HepG2 (cell line): Measurements from ENCODE around the gene TGFB2. TPM values are rescaled to one million over a fixed set of nuclear protein-coding genes. Genes with fewer than 3 reads are reported as not detected.

Experiments
- ATAC-seq: fragments of 200-7000 bp; cut with Tn5 transposase; 3 replicates; pipeline ENCODE4 v1.9.1; 2020; ENCODE audit warnings: mild to moderate bottlenecking, moderate library complexity
- BruUV-seq: library from RNA; stranded (reverse); fragments of 400-500 nt; replicated peaks from 2 replicates; lab custom pipeline; 2021; lab: Mats Ljungman, UMichigan
- CTCF ChIA-PET: fragments of 300-600 bp; formaldehyde crosslinking; extraction: SDS; loops from one replicate; lab custom pipeline; 2021; ENCODE audit warnings: low total read pairs, inconsistent platforms, low intra/inter-chr PET ratio; lab: Yijun Ruan, JAX
- POLR2A ChIA-PET: fragments of 350-600 bp; sonication (Branson Sonifier 250); formaldehyde crosslinking; loops from one replicate; lab custom pipeline; 2020; ENCODE audit warnings: antibody characterized with exemption, inconsistent platforms; lab: Yijun Ruan, JAX
- DNase-seq: peaks from one replicate; pipeline ENCODE4 v3.0.0-alpha.2; 2015; ENCODE audit warnings: low spot score
- FAIRE-seq: peaks from 3 replicates; lab custom pipeline; 2011; peaks lifted over from hg19 to GRCh38; lab: Jason Lieb, UNC
- H2AFZ ChIP-seq: one replicate; pipeline ENCODE4 v1.6.1; 2011; ENCODE audit warnings: low read length, inconsistent platforms
- H3K27ac ChIP-seq: fragments of 300-600 bp; 3 replicates; pipeline ENCODE4 v1.8.0; 2011; ENCODE audit warnings: mixed run types, mild to moderate bottlenecking, mixed read lengths, low read length, inconsistent platforms; ENCODE audit not compliant: insufficient read depth; ENCODE audit errors: extremely low read length
- H3K27me3 ChIP-seq, 2 experiments: fragments of 200-600 bp in 1 of 2; 2 replicates in 1 of 2; 3 replicates in 1 of 2; pipeline versions ENCODE4 v1.6.0 to v1.8.0; 2011; ENCODE audit warnings: low read length in 2 of 2, mild to moderate bottlenecking in 2 of 2, moderate library complexity in 2 of 2, inconsistent platforms in 1 of 2; ENCODE audit not compliant: insufficient read depth in 2 of 2, control insufficient read depth in 1 of 2
- H3K36me3 ChIP-seq, 2 experiments: fragments of 200-600 bp in 1 of 2; replicated peaks in 1 of 2; 2 replicates in 1 of 2; 3 replicates in 1 of 2; pipeline versions ENCODE4 v1.5.1 to v1.8.0; 2011; ENCODE audit warnings: low read length in 2 of 2, inconsistent platforms in 1 of 2; ENCODE audit not compliant: insufficient read depth in 2 of 2, control insufficient read depth in 1 of 2
- H3K4me1 ChIP-seq: 2 replicates; pipeline ENCODE4 v1.5.1; 2012; ENCODE audit warnings: low read length, inconsistent platforms; ENCODE audit not compliant: insufficient read depth
- H3K4me2 ChIP-seq: 2 replicates; pipeline ENCODE4 v1.6.0; 2011; ENCODE audit warnings: low read depth, low read length, inconsistent platforms
- H3K4me3 ChIP-seq, 3 experiments: fragments of 200-600 bp in 1 of 3; sonication (generic), shearing (Covaris generic) in 1 of 3; replicated peaks in 1 of 3; 2 replicates each; pipeline ENCODE4 v1.5.1; 2011 to 2016; ENCODE audit warnings: low read length in 3 of 3, inconsistent platforms in 2 of 3, low read depth in 2 of 3, mild to moderate bottlenecking in 2 of 3, control low read depth in 1 of 3, mixed read lengths in 1 of 3; ENCODE audit not compliant: insufficient read depth in 1 of 3
- H3K79me2 ChIP-seq: one replicate; pipeline ENCODE4 v1.6.1; 2011; ENCODE audit warnings: low read length, inconsistent platforms; ENCODE audit not compliant: insufficient read depth
- H3K9ac ChIP-seq: 2 replicates; pipeline ENCODE4 v1.6.0; 2011; ENCODE audit warnings: mild to moderate bottlenecking, low read depth, low read length, inconsistent platforms; ENCODE audit not compliant: insufficient read depth
- H3K9me3 ChIP-seq: 2 replicates; pipeline ENCODE4 v1.5.1; 2012; ENCODE audit warnings: mild to moderate bottlenecking, low read length
- H4K20me1 ChIP-seq: 2 replicates; pipeline ENCODE4 v1.6.0; 2011; ENCODE audit warnings: inconsistent platforms, mild to moderate bottlenecking, low read length, moderate library complexity; ENCODE audit not compliant: insufficient read depth
- BRD4 ChIP-seq: sonication (generic); formaldehyde crosslinking; IDR thresholded peaks from 2 replicates; pipeline ENCODE4 v1.4.0; 2020; ENCODE audit warnings: missing genetic modification reagents
- FOXK2 ChIP-seq: fragments of 450-650 bp; IDR thresholded peaks from 2 replicates; pipeline ENCODE4 v1.6.1; 2016
- GRHL1 ChIP-seq: sonication (generic); formaldehyde crosslinking; conservative IDR thresholded peaks from 2 replicates; pipeline ENCODE4 v1.8.0; 2022; ENCODE audit warnings: missing genetic modification reagents
- RAD21 ChIP-seq: fragments of 450-650 bp; formaldehyde crosslinking; IDR thresholded peaks from 2 replicates; pipeline ENCODE4 v1.5.0; 2020; ENCODE audit warnings: mild to moderate bottlenecking
- RERE ChIP-seq: IDR thresholded peaks from 2 replicates; pipeline ENCODE4 v1.6.1; 2016; ENCODE audit warnings: low read depth, missing genetic modification reagents, missing compliant biosample characterization
- SNAPC4 ChIP-seq: sonication (generic); formaldehyde crosslinking; IDR thresholded peaks from 2 replicates; pipeline ENCODE4 v1.4.0; 2020; ENCODE audit warnings: mild to moderate bottlenecking, missing genetic modification reagents
- ZFP90 ChIP-seq: sonication (generic); formaldehyde crosslinking; IDR thresholded peaks from 2 replicates; pipeline ENCODE4 v1.8.0; 2022; ENCODE audit warnings: missing genetic modification reagents, mild to moderate bottlenecking, inconsistent platforms, borderline replicate concordance
- ZNF180 ChIP-seq: sonication (generic); formaldehyde crosslinking; IDR thresholded peaks from 2 replicates; pipeline ENCODE4 v1.4.0; 2020; ENCODE audit warnings: low read depth, missing genetic modification reagents, borderline replicate concordance
- ZNF343 ChIP-seq: sonication (generic); formaldehyde crosslinking; IDR thresholded peaks from 2 replicates; pipeline ENCODE4 v1.4.0; 2020; ENCODE audit warnings: mild to moderate bottlenecking, missing genetic modification reagents
- ZNF362 ChIP-seq: sonication (generic); formaldehyde crosslinking; IDR thresholded peaks from 2 replicates; pipeline ENCODE4 v1.4.0; 2020; ENCODE audit warnings: missing genetic modification reagents, mild to moderate bottlenecking, borderline replicate concordance
- WGBS: methylation state at CpG from one replicate; pipeline ENCODE4 v1.1.6; 2017; ENCODE audit warnings: low lambda C conversion rate; 5-methylcytosine and 5-hydroxymethylcytosine counted together
- in situ Hi-C: cut with HindIII; loops from 2 replicates; pipeline ENCODE4 v1.10.0; 2017; ENCODE audit warnings: low pct_unique_long_range_greater_than_20kb; ENCODE audit not compliant: extremely low pct_ligation_motif_present
- intact Hi-C: fragments of 100-400 bp; cut with micrococcal nuclease; formaldehyde crosslinking; loops from one replicate; pipeline ENCODE4 v1.10.0; 2022; ENCODE audit not compliant: unreplicated experiment
- polyA plus RNA-seq, 8 experiments: library from polyadenylated mRNA; depleted of rRNA in 3 of 8; stranded (reverse) in 7 of 8; unstranded in 1 of 8; fragments of >200 nt; fragmentation: Illumina TruSeq in 4 of 8; extraction: Trizol in 4 of 8; gene quantifications; 2 replicates each; pipeline versions ENCODE4 v1.2.1 to v1.2.3, GENCODE V29; 2011 to 2016; ENCODE audit warnings: low read depth in 4 of 8, missing spikeins in 1 of 8, mixed read lengths in 1 of 8; ENCODE audit not compliant: insufficient read depth in 1 of 8
- total RNA-seq, 5 experiments: library from RNA; depleted of rRNA; stranded (reverse); fragments of >200 nt; fragmentation: Illumina TruSeq; extraction: Trizol; gene quantifications; 2 replicates each; pipeline ENCODE4 v1.2.3, GENCODE V29; 2016; ENCODE audit warnings: low read depth in 1 of 5

Gene TGFB2
- total and polyA plus RNA-seq, 2 of the 13 experiments (the other 11 are each of a cell fraction or from before 2014, with no cell fraction given): 0.07 TPM; not detected in 1

GRCh38 chr1:218342091-218342490 is 3.0 kb upstream of the TGFB2 start:
- no peaks in the 10 kb centered on the region for H3K36me3 ChIP-seq
- H3K9me3 ChIP-seq: no peaks in the 10 kb centered on the region
- DNase-seq (no peak), FAIRE-seq (no peak), ATAC-seq (no peak)
- POLR2A ChIA-PET: no interaction called here
- WGBS: 81% methylated on average over 4 of the region's 4 CpGs
- H3K79me2 ChIP-seq: no peaks in the 10 kb centered on the region
- peaks cover 2 to 26% of the 10 kb centered on the region in 2 experiments; a peak in 3 of 5 replicates for H3K27me3 ChIP-seq
- no TSS peak for BruUV-seq
- H3K9ac ChIP-seq: no peak overlapping the region
- CTCF ChIA-PET: no interaction called here
- H3K4me1 ChIP-seq: peaks cover 24% of the 10 kb centered on the region
- in situ Hi-C loops (loop anchor here (10.0 to 25.0 kb wide), 3 partner anchors 645 to 1473 kb away; no protein-coding TSS in a partner anchor), intact Hi-C loops (no loop called here)
- H3K4me3 ChIP-seq: no peak overlapping the region
- no peak overlapping the region for H3K4me2 ChIP-seq
- no peaks in the 10 kb centered on the region for H4K20me1 ChIP-seq
- no peak overlapping the region for H3K27ac ChIP-seq
- H2AFZ ChIP-seq: no peak overlapping the region
- no peak for TF ChIP-seq ZNF362
- TF ChIP-seq ZNF343 (CRISPR knock-in tag): no peak
- TF ChIP-seq RERE (CRISPR knock-in tag): no peak
- no peak for TF ChIP-seq RAD21
- no peak for TF ChIP-seq GRHL1 (CRISPR knock-in tag)
- TF ChIP-seq BRD4 (CRISPR knock-in tag): no peak
- no peak for TF ChIP-seq ZFP90 (CRISPR knock-in tag)
- no peak for TF ChIP-seq FOXK2
- no peak for TF ChIP-seq SNAPC4 (CRISPR knock-in tag)
- no peak for TF ChIP-seq ZNF180 (CRISPR knock-in tag)
